ENCODE results near the gene PLAGL2.

Gene PLAGL2

DNA sequence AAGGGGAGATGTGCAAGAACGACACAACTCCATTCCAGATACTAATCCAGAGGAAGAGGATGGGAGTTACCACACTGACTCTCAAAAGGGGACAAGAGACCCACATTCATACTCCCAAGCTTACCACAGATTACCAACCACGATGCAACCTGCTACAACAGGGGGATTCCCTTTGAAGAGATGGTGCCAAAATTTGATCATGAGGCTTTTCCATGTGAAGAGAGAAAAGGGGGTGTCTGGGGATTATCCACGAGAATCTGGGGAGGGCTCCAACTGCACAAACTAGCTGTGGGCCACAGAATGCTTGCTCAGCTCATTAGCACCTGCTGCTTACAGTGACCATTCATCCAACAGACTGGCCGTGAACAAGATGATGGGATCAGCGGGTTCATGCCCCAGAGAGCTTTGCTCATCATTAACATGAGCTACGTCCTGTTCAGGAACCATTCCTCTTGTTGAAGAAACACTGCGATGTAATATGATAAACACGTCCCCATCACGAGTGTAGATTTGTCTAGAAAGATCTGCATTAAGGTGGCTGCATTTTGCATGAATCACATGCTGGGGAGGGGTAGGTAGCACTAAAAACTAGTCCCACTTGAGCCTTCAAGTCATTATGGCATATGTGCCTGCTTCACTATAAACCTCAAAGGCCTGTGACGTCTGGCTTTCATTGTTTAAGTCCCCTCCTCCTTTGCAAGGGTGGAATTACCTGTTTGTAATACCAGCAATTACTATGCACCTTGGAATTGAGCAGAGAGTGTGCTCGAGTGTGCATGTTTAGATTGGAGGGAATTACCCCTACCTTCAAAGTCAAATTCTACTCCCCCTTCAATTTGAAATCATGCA is 4.0 kb downstream of the PLAGL2 start:
- no peaks in the 10 kb centered on the region for H3K9me3 ChIP-seq (ENCODE audit: insufficient read depth, low read depth, low read length)
- peaks cover 98% of the 10 kb centered on the region for H3K79me2 ChIP-seq (ENCODE audit: insufficient read depth, low read length)
- H3K27me3 ChIP-seq (ENCODE audit: insufficient read depth, low read length, poor library complexity, severe bottlenecking) = no peaks in the 10 kb centered on the region
- no peak overlapping the region for H2AFZ ChIP-seq (ENCODE audit: low read length)
- H3K4me2 ChIP-seq (ENCODE audit: low read depth, low read length, poor library complexity, severe bottlenecking) = peak overlapping the region; percentile 99
- H3K36me3 ChIP-seq (ENCODE audit: insufficient read depth, low read length) = peaks cover 28% of the 10 kb centered on the region; the same call in 1 of the 2 replicates
- peak overlapping the region; percentile 100 for H3K4me3 ChIP-seq (ENCODE audit: low read length, poor library complexity, severe bottlenecking)
- H4K20me1 ChIP-seq (ENCODE audit: insufficient read depth, low read length, poor library complexity, severe bottlenecking) = peaks cover 70% of the 10 kb centered on the region
- H3K9me2 ChIP-seq (replicated peaks; ENCODE audit: low read depth, low read length) = no peaks in the 10 kb centered on the region
- peaks cover 48% of the 10 kb centered on the region for H3K4me1 ChIP-seq (ENCODE audit: insufficient read depth, low read length, poor library complexity, severe bottlenecking)
- no peak for TF ChIP-seq EZH2phosphoT487 (IDR thresholded peaks at IDR 0.05; ENCODE audit: borderline replicate concordance)
- TF ChIP-seq, protein P1, sequence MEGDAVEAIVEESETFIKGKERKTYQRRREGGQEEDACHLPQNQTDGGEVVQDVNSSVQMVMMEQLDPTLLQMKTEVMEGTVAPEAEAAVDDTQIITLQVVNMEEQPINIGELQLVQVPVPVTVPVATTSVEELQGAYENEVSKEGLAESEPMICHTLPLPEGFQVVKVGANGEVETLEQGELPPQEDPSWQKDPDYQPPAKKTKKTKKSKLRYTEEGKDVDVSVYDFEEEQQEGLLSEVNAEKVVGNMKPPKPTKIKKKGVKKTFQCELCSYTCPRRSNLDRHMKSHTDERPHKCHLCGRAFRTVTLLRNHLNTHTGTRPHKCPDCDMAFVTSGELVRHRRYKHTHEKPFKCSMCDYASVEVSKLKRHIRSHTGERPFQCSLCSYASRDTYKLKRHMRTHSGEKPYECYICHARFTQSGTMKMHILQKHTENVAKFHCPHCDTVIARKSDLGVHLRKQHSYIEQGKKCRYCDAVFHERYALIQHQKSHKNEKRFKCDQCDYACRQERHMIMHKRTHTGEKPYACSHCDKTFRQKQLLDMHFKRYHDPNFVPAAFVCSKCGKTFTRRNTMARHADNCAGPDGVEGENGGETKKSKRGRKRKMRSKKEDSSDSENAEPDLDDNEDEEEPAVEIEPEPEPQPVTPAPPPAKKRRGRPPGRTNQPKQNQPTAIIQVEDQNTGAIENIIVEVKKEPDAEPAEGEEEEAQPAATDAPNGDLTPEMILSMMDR (conservative IDR thresholded peaks at IDR 0.05; ENCODE audit: low read length) = no peak
- no peaks in the 10 kb centered on the region for H3F3A ChIP-seq (ENCODE audit: low read depth)
- H3K9ac ChIP-seq (ENCODE audit: low read depth, low read length, poor library complexity, severe bottlenecking) = peak overlapping the region; percentile 99

DNA sequence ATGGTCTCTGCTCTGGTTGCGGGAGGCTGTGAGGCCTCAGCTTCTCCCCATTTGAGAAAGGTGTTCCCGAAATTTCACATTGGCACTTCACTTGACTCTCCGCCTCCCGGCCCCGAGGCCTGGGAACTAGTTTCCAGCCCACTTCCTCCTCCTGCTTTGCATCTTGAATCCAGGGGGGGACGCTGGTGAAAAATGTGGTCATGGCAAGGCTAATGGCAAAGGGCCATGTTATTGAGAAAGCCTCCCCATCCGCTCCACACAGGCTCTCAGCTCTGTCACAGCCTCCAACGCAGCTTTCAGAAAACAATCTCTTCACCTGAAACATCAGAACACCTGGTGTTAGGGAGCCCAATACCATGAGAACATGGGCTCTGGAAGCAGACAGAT is 5.6 kb downstream of the PLAGL2 start:
- H3K36me3 ChIP-seq (ENCODE audit: insufficient read depth, low read length) = peaks cover 44% of the 10 kb centered on the region; the same call in 1 of the 2 replicates
- no peaks in the 10 kb centered on the region for H3K9me2 ChIP-seq (replicated peaks; ENCODE audit: low read depth, low read length)
- peaks cover 90% of the 10 kb centered on the region for H3K79me2 ChIP-seq (ENCODE audit: insufficient read depth, low read length)
- no peaks in the 10 kb centered on the region for H3K9me3 ChIP-seq (ENCODE audit: insufficient read depth, low read depth, low read length)
- peak overlapping the region; percentile 99 for H3K4me2 ChIP-seq (ENCODE audit: low read depth, low read length, poor library complexity, severe bottlenecking)
- H3F3A ChIP-seq (ENCODE audit: low read depth) = no peaks in the 10 kb centered on the region
- H3K4me1 ChIP-seq (ENCODE audit: insufficient read depth, low read length, poor library complexity, severe bottlenecking) = peaks cover 41% of the 10 kb centered on the region
- no peak overlapping the region for H2AFZ ChIP-seq (ENCODE audit: low read length)
- TF ChIP-seq EZH2phosphoT487 (IDR thresholded peaks at IDR 0.05; ENCODE audit: borderline replicate concordance) = no peak
- TF ChIP-seq, protein P1 (conservative IDR thresholded peaks at IDR 0.05; ENCODE audit: low read length) = no peak
- H4K20me1 ChIP-seq (ENCODE audit: insufficient read depth, low read length, poor library complexity, severe bottlenecking) = peaks cover 70% of the 10 kb centered on the region
- no peak overlapping the region for H3K4me3 ChIP-seq (ENCODE audit: low read length, poor library complexity, severe bottlenecking)
- peak overlapping the region; percentile 21 for H3K9ac ChIP-seq (ENCODE audit: low read depth, low read length, poor library complexity, severe bottlenecking)
- no peaks in the 10 kb centered on the region for H3K27me3 ChIP-seq (ENCODE audit: insufficient read depth, low read length, poor library complexity, severe bottlenecking)

DNA sequence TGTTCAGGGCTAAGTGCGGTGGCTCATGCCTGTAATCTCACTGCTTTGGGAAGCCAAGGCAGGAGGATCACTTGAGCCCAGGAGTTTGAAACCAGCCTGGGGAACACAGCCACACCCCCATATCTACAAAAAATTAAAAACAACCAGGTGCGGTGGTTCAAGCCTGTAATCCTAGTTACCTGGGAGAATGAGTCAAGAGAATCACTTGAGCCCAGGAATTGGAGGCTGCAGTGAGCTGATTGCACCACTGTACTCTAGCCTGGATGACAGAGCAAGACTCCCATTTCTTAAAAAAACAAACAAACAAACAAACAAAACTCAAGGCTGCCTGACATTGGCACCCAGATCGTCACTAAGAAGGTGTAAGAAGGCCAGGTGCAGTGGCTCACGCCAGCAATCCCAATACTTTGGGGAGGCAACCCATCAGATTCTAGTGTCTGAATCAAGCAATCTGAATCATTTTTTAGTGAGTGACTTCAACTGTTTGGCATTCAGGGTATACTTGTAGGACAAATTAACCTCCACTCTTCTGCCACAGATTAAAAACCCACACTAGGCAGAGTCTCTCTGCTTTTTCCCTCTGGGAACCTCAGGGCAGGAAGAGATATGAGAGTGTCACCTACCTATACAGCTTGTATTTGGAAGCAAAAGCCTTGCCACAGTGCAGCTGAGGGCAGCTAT is 6.1 kb downstream of the PLAGL2 start:
- Histone ChIP-seq H2AFZ (ENCODE audit: low read length) (no peak overlapping the region), H4K20me1 (ENCODE audit: insufficient read depth, low read length, poor library complexity, severe bottlenecking) (peaks cover 64% of the 10 kb centered on the region), H3K9ac (ENCODE audit: low read depth, low read length, poor library complexity, severe bottlenecking) (peak overlapping the region; percentile 21), H3K27me3 (ENCODE audit: insufficient read depth, low read length, poor library complexity, severe bottlenecking) (no peaks in the 10 kb centered on the region), H3K79me2 (ENCODE audit: insufficient read depth, low read length) (peaks cover 85% of the 10 kb centered on the region), H3K4me1 (ENCODE audit: insufficient read depth, low read length, poor library complexity, severe bottlenecking) (peaks cover 35% of the 10 kb centered on the region), H3K36me3 (ENCODE audit: insufficient read depth, low read length) (peaks cover 49% of the 10 kb centered on the region; the same call in 1 of the 2 replicates), H3K4me2 (ENCODE audit: low read depth, low read length, poor library complexity, severe bottlenecking) (peak overlapping the region; percentile 99), H3K9me2 (replicated peaks; ENCODE audit: low read depth, low read length) (no peaks in the 10 kb centered on the region), H3K4me3 (ENCODE audit: low read length, poor library complexity, severe bottlenecking) (no peak overlapping the region), H3K9me3 (ENCODE audit: insufficient read depth, low read depth, low read length) (no peaks in the 10 kb centered on the region), H3F3A (ENCODE audit: low read depth) (no peaks in the 10 kb centered on the region)
- no peak for TF ChIP-seq EZH2phosphoT487 (IDR thresholded peaks at IDR 0.05; ENCODE audit: borderline replicate concordance)
- TF ChIP-seq, protein P1 (conservative IDR thresholded peaks at IDR 0.05; ENCODE audit: low read length) = no peak
